GM18526 (cell line): ENCODE results near the gene RPF1.

Source experiments
- POLR2A ChIP-seq: IDR thresholded peaks from 3 replicates; pipeline ENCODE4 v1.6.1; 2011; ENCODE audit not compliant: insufficient read length; ENCODE audit errors: extremely low read depth

RPF1 gene

DNA sequence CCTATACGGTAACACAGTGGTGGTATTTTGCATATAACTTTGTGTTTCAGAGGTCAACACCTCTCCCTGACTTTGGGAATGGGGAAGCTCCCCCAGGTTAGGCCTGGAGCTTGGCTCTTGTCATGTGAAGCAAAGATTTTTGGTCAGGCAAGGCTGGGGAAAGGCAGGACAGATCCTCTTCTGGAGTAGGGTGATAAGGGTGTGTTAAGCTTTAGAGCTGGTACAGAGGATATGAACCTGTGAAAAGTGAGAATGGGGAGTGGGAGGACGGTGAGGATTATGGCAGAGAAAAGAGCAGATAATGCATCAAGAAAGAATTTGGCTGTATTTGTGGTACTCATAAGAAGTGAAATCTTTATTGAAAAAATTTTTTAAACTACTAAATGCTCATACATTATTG is 2.3 kb downstream of the RPF1 start:
- TF ChIP-seq POLR2A, result no peak

DNA sequence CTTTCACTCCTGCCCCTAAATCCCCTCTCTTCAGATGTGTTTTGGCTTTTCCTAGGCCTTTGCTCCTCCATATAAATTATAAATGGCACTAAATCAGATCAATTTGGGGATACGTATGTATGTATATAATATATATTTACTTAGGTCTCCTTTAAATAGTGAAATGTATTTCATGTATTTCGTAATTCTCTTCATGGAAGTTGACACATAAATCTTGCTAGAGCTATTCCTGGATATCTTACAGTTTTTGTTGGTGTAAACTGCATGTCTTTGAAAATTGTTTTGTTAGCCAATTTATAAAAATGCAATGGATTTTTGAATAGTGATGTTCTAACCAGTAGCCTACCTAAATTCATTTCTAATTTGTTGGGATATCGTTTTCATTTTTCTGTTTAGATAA is 9.0 kb downstream of the RPF1 start:
- TF ChIP-seq POLR2A, result no peak

DNA sequence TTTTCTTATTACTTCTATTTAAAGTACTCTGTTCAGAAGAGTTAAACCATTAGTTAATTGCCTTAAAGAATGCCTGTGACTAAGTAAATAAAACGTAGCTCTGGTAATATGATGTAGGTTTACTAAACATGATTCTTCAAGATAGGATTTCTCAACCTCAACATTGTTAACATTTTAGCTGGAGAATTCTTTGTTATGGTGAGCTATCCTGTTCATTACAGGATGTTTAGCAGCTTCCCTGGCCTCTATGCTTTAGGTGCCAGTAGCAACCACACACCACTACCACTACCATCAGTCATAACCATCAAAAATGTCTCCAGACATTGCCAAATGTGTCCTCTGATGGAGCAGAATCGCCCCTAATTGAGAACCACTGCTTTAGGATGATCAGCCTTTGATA is 10.7 kb downstream of the RPF1 start:
- TF ChIP-seq POLR2A, result no peak

DNA sequence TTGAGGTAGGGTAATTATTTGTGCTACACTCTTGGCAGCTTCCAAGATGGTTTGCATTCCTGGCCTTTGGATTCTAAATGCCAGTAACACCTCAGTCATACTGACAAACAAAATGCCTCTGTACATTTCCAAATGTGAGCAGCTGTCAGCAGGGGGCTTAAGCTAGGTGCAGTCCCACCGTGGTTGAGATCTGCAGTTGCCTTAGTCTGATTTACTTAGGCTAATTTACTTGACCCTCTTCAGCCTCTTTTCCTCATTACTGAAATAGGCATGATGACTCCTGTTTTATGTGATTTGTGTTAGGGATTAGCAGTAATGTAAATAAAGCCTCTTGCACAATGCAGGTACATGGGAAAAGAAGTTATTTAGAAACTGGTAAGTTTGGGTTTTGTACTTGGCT is 13.7 kb downstream of the RPF1 start:
- no peak for TF ChIP-seq POLR2A

DNA sequence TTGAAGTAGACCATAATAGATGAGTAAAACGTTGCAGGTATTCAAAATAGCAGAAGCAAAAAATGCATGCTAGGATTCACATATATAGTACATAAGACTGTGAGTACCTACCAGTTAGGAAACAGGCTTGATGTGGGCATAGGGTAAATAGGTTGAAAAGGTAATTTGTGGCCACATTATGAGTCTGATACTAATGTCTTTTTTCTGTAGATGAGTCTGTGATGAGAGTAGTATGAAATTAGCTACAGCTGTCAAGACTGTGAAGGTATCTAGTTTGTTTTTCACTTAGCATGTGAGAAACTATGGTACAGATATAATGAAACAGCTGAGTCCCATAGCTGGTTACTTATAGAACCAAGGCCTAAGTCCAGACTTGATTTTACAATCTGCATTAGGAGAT is 14.7 kb downstream of the RPF1 start:
- no peak for TF ChIP-seq POLR2A

DNA sequence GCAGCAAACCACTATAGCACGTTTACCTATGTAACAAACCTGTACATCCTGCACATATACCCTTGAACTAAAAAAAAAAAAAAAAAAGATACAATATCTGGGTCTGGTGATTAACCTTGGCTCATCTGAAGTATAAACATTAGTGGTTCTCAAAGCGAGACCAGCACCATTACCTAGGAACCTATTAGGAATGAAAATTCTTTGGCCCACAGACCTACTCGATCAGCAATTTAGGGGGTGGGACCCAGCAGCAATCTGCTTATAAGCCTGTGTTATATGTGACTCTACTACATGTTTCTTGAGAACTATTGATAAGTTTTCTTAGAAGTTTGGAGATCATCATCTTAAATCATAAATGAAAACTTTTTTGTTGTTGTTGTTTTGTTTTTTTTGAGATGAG is 17.4 kb downstream of the RPF1 start:
- no peak for TF ChIP-seq POLR2A

DNA sequence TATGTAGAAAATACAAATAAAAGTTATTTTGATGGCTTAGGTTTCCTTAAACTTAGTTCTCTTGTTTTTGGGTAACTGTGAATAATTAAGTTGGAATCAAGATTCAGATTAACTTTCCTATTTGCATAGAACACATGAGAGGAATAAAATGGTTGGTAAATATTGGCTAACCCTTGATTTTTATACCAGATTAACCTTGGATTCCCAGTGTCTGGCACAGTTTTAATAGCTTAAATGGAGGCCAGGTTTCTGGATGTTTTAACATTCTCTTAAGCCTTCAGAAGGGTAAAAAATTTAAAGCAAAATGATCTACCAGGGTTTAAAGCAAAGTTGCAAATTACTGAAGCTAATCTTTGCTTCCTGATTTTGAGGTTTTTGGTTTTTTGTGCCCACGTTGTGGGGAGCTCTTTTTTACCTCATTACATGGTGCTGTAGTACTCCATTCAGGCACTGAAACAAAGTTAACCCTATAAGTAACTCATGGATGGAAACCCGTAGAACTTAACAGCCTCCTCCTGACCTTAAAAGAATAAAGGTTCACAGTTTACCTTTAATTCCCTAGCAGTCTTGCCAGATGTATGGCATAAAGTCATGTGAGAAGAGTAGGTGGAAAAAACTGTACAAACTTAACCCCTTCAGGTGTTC is 18.7 kb downstream of the RPF1 start:
- no peak for TF ChIP-seq POLR2A

DNA sequence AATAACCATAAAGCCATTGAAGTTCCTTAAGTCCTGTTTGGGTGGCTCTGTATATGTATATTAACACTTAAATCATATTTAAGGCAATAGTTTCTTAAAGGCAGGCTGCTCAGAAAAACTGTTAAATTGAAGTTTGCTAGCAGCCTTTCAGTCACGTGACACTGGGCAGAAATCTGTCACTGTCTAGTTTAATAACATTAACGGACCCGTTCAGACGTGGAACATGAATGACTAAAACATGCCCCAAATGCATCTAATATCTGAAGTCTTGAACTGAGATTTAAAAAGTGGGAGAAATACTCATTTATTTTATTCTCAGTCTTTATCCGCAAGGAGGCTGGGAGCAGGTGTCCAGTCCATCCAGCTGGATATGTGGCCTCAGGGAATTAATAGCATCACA is 23.9 kb downstream of the RPF1 start:
- TF ChIP-seq POLR2A, result no peak

DNA sequence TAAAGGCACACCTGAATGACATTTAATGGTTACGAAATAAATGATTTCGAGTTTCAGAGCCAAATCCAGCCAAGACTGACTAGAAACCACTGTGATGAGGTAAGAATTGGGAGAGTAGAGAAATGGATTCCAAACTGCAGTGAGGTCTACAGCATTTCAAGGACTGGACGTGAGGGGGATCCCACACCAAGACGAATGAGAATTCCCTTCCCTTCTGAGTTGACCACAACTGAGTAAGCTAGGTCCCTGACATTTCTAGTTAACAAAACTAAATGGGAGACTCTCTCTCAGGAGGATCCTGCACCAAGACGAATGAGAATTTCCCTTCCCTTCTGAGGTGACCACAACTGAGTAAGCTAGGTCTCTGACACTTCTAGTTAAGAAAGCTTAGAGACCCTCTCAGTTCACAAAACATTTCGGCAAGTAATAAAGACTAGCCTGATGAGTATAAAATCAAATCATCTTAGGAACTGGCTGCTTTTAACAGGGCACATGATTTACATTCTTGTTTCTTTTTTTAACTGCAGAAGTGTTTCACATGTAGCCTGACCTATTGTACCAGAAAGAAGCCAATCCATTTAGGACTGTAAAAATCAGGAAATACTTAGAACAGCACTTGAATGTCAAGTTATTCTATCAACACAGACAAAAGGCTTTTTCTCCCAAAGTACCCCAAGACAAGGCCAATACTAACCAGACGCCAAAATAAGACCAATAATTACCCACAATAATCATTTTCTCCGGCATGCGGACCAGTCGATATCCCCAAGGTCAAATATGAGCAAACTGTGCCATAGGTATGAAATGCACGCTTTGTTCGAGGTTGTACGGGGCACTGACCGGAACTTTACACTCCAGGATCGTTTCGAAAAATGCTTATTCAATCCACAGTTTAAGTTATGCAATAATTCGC is 25.8 kb downstream of the RPF1 start:
- TF ChIP-seq POLR2A, result no peak

DNA sequence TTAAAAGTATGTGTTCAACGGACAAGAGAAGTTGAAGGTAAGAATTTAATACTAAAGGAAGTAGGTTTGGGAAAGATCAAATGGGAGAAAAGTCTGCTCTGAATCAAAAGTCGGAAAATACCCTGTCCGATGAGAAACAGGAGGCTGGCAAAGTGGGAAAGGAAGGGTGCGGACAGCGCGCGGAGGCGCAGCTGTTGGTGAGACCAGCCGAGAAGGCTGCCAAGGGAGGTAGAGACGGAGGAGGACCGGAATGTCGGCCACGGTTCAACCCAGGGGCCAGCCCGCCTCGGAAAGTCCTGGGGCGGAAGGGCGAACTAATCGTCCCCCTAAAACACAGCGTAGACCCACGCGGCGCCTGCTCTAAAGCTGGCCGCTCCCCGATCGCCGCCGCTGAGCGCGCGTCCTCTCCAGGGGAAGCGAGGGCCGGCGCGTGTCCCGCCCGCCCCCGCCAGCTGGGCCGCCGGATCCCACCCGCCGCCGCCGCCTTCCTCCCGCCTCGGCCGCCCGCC is 26.5 kb downstream of the RPF1 start:
- TF ChIP-seq POLR2A, result peak; percentile 9

DNA sequence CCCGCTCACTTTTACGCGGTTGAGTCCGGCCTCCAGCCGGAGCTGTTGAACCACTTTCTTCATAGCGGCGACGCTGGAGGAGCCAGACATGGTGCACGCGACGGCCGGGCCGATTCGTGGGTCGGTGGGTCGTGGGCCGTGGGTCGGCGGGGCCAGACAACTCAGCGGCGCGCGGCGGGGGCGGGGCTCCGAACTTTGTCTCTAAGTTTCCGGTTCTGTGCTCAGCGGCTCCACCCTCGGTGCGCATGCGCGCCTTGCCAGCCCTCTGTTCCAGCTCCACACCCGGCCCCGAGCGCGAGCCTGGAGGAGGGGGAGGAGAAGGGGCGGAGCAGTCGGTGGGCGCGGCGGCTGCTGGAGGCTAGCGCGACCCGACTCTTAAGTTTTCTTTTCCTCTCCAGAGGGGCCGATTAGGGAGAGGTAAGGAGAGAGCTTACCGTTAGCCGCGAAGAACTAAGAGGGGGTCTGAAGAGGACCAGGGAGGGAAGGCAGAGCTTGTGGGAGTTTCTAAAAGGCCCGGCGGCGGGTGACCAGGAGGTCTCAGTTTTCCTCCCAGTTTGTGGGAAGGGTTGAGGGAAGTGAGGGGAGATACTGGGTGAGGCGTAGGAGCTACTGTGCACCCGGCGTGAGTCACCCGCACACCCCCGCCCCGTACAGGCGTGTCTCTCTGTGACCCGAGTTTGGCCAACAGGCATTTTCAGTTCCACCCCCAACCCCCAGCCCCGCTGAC is 27.1 kb downstream of the RPF1 start, which contains the start of the genes GNG5 and SPATA1:
GNG5 (minus strand) TSS at position 580 of the 727 bp plus-strand sequence; CDS start at position 90, 490 bp downstream.
SPATA1 (plus strand) TSS at position 385 of the 727 bp plus-strand sequence. CDS start 9,974 bp downstream, outside the sequence.
- peak; percentile 68 for TF ChIP-seq POLR2A

DNA sequence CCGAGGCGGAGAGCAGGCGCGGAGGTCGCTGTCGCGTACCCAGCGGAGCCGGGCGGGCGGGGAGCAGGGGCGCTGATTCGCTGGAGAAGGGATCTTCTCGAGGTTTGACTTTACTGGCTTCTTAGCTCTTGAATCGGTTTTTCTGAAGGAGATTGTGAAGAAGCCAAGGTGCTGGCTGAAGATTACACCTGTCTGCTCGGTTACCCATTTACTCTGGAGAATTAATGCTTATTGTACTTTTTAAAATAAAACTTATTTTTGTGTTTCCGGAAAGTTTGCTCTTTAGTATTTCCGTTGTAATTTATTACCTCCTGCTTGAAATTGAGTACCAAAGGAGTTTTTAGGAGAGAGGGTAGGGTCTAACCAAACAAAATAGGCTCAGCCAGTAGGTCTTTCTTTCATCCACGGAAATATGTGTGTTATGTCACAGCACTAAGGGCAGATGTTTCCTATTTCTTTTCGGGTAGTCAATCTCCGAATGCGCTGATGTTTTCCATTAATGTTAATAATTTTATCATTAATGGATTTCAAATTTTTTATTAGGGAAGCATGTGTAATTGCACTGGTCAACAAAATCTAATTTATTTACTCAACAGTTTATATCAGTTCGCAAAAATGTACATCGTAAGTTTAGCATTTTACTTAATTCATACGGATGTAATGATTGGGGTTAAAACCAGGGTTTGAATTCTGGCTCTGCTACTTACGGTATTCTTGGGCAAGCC is 27.8 kb downstream of the RPF1 start:
- TF ChIP-seq POLR2A, result no peak

DNA sequence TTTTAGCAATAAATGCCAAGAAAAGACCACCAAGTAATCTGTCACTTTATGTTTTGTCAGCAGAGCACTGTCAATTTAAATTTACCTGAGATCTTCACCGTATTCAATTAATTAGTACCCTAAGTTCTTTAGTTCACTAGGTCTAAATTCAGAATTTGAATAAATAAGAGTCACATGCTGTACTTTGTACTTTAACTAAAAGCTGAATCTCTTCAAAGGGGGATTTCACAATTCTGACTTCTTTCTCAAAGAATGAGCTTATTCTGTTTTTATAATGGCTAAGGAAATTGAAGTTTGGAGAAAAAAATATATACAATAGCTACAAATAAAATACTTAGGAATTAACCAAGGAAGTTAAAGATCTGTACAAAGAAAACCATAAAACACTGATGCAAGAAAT is 29.4 kb downstream of the RPF1 start:
- TF ChIP-seq POLR2A, result no peak

DNA sequence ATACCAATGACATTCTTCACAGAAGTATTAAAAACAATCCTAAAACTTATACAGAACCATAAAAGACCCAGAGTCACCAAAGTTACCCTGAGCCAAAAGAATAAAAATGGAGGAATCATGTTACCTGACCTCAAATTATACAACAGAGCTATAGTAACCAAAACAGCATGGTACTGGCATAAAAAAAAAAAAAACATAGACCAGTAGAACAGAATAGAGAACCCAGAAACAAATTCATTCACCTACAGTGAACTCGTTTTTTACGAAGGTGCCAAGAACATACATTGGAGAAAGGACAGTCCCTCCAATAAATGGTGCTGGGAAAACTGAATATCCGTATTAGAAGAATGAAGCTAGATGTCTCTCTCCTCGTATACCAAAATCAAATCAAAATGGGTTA is 30.0 kb downstream of the RPF1 start:
- no peak for TF ChIP-seq POLR2A

DNA sequence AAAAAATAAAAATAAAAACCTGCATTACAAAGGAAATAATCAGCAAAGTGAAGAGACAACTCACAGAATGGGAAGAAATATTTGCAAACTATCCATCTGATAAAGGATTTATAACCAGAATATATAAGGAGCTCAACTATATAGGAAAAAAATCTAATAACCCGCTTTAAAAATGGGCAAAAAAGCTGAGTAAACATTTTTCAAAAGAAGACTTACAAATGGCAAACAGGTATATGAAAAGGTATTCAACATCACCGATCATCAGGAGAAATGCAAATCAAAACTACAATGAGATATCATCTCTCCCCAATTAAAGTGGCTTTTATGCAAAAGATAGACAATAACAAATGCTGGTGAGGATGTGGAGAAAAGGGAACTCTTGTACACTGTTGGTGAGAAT is 31.1 kb downstream of the RPF1 start:
- TF ChIP-seq POLR2A, result no peak
